ENCODE results near the gene SNX14.
"Not testable (repeated sequence)": the region's sequence is repeated elsewhere in the genome, so short reads cannot be mapped to it uniquely, and the experiment has no call there.

The SNX14 gene

DNA sequence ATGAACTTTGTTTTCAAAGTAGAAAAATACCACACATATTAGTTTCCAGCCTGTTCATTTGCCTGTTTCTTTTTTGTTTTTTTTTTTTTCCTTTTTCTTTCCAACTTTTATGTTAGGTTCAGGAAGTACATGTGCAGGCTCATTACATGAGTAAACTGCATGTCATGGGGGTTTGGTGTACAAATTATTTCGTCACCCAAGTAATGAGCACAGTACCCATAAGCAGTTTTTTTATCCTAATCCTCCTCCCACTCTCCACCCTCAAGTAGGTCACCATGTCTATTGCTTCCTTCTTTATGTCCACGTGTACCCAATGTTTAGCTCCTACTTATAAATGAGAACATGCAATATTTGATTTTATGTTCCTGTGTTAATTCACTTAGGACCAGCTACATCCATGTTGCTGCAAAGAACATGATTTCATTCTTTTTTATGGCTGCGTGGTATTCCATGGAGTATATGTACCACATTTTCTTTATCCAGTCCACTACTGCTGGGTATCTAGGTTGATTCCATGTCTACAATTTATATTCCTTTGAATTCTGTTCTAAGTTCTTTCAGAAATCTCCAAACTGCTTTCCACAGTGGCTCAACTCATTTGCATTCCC, 31.8 kb downstream of the SNX14 start:
- Histone ChIP-seq H3K4me1 (ENCODE audit: control insufficient read depth, insufficient read depth, low read length) (no peaks in the 10 kb centered on the region), H3K27me3 (ENCODE audit: control insufficient read depth in 1 of 2, insufficient read depth in 2 of 2, low read length in 2 of 2) (no peaks in the 10 kb centered on the region), H3K27ac (ENCODE audit: low read length) (no peak overlapping the region), H3K9me3 (ENCODE audit: control insufficient read depth in 2 of 2, low read length in 2 of 2) (no peaks in the 10 kb centered on the region), H3K9ac (ENCODE audit: low read length in 2 of 2) (no peak overlapping the region), H3K36me3 (ENCODE audit: control insufficient read depth in 2 of 2, insufficient read depth in 2 of 2, low read length in 2 of 2) (peaks cover 0 to 11% of the 10 kb centered on the region in 2 donors), H3K4me3 (ENCODE audit: low read length in 2 of 2) (no peak overlapping the region)

DNA sequence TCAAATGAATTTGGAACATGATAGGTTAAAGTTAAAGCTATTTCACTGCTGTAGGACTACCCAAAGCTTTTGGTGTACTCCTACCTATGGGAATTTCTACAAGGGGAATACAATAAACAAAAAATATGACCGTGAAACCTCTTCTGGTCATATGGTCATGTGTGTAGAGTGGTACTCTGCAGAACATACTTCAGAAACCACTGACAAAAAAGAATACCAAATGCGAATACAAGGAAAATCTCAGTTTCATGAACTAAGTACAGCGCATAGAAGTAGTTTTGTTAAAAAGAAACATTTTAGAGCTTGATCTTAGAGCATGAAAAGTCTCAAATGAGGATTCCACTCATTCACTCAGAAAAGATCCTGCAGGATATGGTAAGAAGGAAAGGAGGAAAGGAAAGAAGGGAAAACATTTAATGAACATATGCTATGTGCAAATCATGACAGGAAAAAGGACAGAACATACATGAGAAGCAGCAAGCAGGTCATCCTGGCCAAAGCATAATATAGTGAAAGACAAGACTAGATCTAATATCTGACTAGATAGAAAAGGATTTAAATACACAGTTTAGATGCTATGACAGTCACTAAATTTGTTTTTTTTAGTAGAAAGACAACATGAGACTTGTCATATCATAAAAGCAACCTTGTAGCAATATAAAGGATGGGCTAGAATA, 36.5 kb downstream of the SNX14 start:
- Histone ChIP-seq H3K27me3 (ENCODE audit: control insufficient read depth in 1 of 2, insufficient read depth in 2 of 2, low read length in 2 of 2) (no peaks in the 10 kb centered on the region), H3K9ac (ENCODE audit: low read length in 2 of 2) (no peak overlapping the region), H3K4me1 (ENCODE audit: control insufficient read depth, insufficient read depth, low read length) (no peaks in the 10 kb centered on the region), H3K36me3 (ENCODE audit: control insufficient read depth in 2 of 2, insufficient read depth in 2 of 2, low read length in 2 of 2) (peaks cover 7 to 10% of the 10 kb centered on the region in 2 donors), H3K4me3 (ENCODE audit: low read length in 2 of 2) (no peak overlapping the region), H3K27ac (ENCODE audit: low read length) (no peak overlapping the region), H3K9me3 (ENCODE audit: control insufficient read depth in 2 of 2, low read length in 2 of 2) (no peaks in the 10 kb centered on the region)

GRCh38 chr6:85552652-85553051, 41.0 kb downstream of the SNX14 start:
- Histone ChIP-seq H3K4me3 (ENCODE audit: low read length in 2 of 2) (no peak overlapping the region), H3K9me3 (ENCODE audit: control insufficient read depth in 2 of 2, low read length in 2 of 2) (no peaks in the 10 kb centered on the region), H3K4me1 (ENCODE audit: control insufficient read depth, insufficient read depth, low read length) (no peaks in the 10 kb centered on the region), H3K27ac (ENCODE audit: low read length) (no peak overlapping the region), H3K27me3 (ENCODE audit: control insufficient read depth in 1 of 2, insufficient read depth in 2 of 2, low read length in 2 of 2) (no peaks in the 10 kb centered on the region), H3K36me3 (ENCODE audit: control insufficient read depth in 2 of 2, insufficient read depth in 2 of 2, low read length in 2 of 2) (peaks cover 10% of the 10 kb centered on the region in 2 donors), H3K9ac (ENCODE audit: low read length in 2 of 2) (no peak overlapping the region)

DNA sequence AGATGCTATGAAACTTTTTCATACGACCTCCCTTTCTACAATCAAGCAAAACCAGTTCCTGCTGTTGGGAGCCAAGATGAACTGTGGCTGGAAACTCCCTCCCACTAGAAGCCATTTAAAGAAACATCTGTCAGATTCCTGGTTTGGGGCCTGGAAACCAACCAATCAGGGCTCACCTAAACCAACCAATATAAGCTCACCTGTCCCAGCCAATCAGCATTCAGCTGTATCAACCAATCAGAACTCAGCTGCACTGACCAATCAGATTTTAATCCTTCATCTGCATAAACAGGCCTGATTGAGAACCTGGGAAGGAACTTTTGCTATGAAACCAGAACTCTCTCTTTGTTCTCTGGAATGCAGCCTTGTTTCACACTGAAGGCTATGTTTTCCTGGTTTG, 42.4 kb downstream of the SNX14 start:
- no peaks in the 10 kb centered on the region for H3K9me3 ChIP-seq (ENCODE audit: control insufficient read depth in 2 of 2, low read length in 2 of 2)
- no peaks in the 10 kb centered on the region for H3K4me1 ChIP-seq (ENCODE audit: control insufficient read depth, insufficient read depth, low read length)
- H3K36me3 ChIP-seq (ENCODE audit: control insufficient read depth in 2 of 2, insufficient read depth in 2 of 2, low read length in 2 of 2), result peaks cover 7 to 10% of the 10 kb centered on the region in 2 donors
- H3K4me3 ChIP-seq (ENCODE audit: low read length in 2 of 2), result no peak overlapping the region
- H3K27ac ChIP-seq (ENCODE audit: low read length), result no peak overlapping the region
- no peak overlapping the region for H3K9ac ChIP-seq (ENCODE audit: low read length in 2 of 2)
- no peaks in the 10 kb centered on the region for H3K27me3 ChIP-seq (ENCODE audit: control insufficient read depth in 1 of 2, insufficient read depth in 2 of 2, low read length in 2 of 2)

DNA sequence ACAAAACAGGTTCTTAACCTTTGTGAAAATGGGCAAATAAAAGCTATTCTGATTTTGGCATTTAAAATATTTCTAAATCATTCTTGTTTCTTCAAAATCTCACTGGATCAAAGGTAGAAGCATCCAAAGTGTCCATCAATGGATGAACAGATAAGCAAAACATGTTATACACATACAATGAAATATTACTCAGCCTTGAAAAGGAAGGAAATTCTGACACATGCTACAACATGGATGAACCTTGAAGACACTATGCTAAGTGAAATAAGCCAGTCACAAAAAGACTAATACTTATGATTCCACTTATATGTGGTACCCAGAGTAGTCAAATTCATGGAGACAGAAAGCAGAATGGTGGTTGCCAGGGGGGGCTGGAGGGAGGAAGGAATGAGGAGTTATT, 45.9 kb downstream of the SNX14 start:
- Histone ChIP-seq H3K9me3 (ENCODE audit: control insufficient read depth in 2 of 2, low read length in 2 of 2) (no peaks in the 10 kb centered on the region), H3K36me3 (ENCODE audit: control insufficient read depth in 2 of 2, insufficient read depth in 2 of 2, low read length in 2 of 2) (peaks cover 3 to 7% of the 10 kb centered on the region in 2 donors), H3K4me1 (ENCODE audit: control insufficient read depth, insufficient read depth, low read length) (no peaks in the 10 kb centered on the region), H3K4me3 (ENCODE audit: low read length in 2 of 2) (no peak overlapping the region), H3K27ac (ENCODE audit: low read length) (no peak overlapping the region), H3K27me3 (ENCODE audit: control insufficient read depth in 1 of 2, insufficient read depth in 2 of 2, low read length in 2 of 2) (no peaks in the 10 kb centered on the region), H3K9ac (ENCODE audit: low read length in 2 of 2) (no peak overlapping the region)

DNA sequence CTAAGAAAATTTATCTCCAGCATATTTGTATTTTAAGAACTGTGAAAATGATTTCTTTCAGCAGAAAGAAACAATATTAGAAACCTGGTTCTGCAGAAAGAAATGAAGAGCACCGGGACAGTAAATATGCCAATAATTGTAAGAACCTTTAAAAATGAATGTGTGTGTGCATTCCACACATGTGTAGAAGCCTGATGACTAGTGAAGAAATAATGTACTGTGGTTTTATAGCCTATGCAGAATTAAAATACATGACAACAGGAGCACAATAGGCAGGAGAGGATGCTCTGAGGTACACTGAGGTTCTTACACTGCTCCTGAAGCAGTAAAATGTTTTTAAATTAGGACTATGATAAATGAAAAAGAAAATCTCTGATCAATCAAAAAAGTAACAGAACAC, 48.9 kb downstream of the SNX14 start:
- H3K9me3 ChIP-seq (ENCODE audit: control insufficient read depth in 2 of 2, low read length in 2 of 2), result no peaks in the 10 kb centered on the region
- peaks cover 3 to 7% of the 10 kb centered on the region in 2 donors for H3K36me3 ChIP-seq (ENCODE audit: control insufficient read depth in 2 of 2, insufficient read depth in 2 of 2, low read length in 2 of 2)
- no peak overlapping the region for H3K9ac ChIP-seq (ENCODE audit: low read length in 2 of 2)
- H3K27ac ChIP-seq (ENCODE audit: low read length), result no peak overlapping the region
- H3K4me1 ChIP-seq (ENCODE audit: control insufficient read depth, insufficient read depth, low read length), result no peaks in the 10 kb centered on the region
- no peaks in the 10 kb centered on the region for H3K27me3 ChIP-seq (ENCODE audit: control insufficient read depth in 1 of 2, insufficient read depth in 2 of 2, low read length in 2 of 2)
- H3K4me3 ChIP-seq (ENCODE audit: low read length in 2 of 2), result no peak overlapping the region

- Histone ChIP-seq H3K4me3 (ENCODE audit: low read length in 2 of 2) (no peak overlapping the region), H3K4me1 (ENCODE audit: control insufficient read depth, insufficient read depth, low read length) (no peaks in the 10 kb centered on the region), H3K9me3 (ENCODE audit: control insufficient read depth in 2 of 2, low read length in 2 of 2) (no peaks in the 10 kb centered on the region), H3K36me3 (ENCODE audit: control insufficient read depth in 2 of 2, insufficient read depth in 2 of 2, low read length in 2 of 2) (peaks cover 4 to 14% of the 10 kb centered on the region in 2 donors), H3K27ac (ENCODE audit: low read length) (no peak overlapping the region), H3K27me3 (ENCODE audit: control insufficient read depth in 1 of 2, insufficient read depth in 2 of 2, low read length in 2 of 2) (no peaks in the 10 kb centered on the region), H3K9ac (ENCODE audit: low read length in 2 of 2) (no peak overlapping the region)
Observed at GRCh38 chr6:85537055-85537494, 56.6 kb downstream of the SNX14 start.

- H3K36me3 ChIP-seq (ENCODE audit: control insufficient read depth in 2 of 2, insufficient read depth in 2 of 2, low read length in 2 of 2); H3K9me3 ChIP-seq (ENCODE audit: control insufficient read depth in 2 of 2, low read length in 2 of 2); H3K27me3 ChIP-seq (ENCODE audit: control insufficient read depth in 1 of 2, insufficient read depth in 2 of 2, low read length in 2 of 2); H3K9ac ChIP-seq (ENCODE audit: low read length in 2 of 2); H3K4me3 ChIP-seq (ENCODE audit: low read length in 2 of 2); H3K27ac ChIP-seq (ENCODE audit: low read length); H3K4me1 ChIP-seq (ENCODE audit: control insufficient read depth, insufficient read depth, low read length): not testable (repeated sequence)
Observed at GRCh38 chr6:85524281-85524680, 69.4 kb downstream of the SNX14 start.

- peaks cover 11 to 22% of the 10 kb centered on the region in 2 donors for H3K36me3 ChIP-seq (ENCODE audit: control insufficient read depth in 2 of 2, insufficient read depth in 2 of 2, low read length in 2 of 2)
- H3K4me3 ChIP-seq (ENCODE audit: low read length in 2 of 2), result no peak overlapping the region
Observed at GRCh38 chr6:85516168-85516567, 77.5 kb downstream of the SNX14 start.

GRCh38 chr6:85506441-85507093, 87.1 kb downstream of the SNX14 start:
- Histone ChIP-seq H3K4me1 (ENCODE audit: control insufficient read depth, insufficient read depth, low read length) (no peaks in the 10 kb centered on the region), H3K36me3 (ENCODE audit: control insufficient read depth in 2 of 2, insufficient read depth in 2 of 2, low read length in 2 of 2) (peaks cover 9 to 25% of the 10 kb centered on the region in 2 donors)

More at GRCh38 chr6:85516168-85516567, 77.5 kb downstream of the SNX14 start:
- H3K27ac ChIP-seq (ENCODE audit: low read length), result no peak overlapping the region
- no peaks in the 10 kb centered on the region for H3K9me3 ChIP-seq (ENCODE audit: control insufficient read depth in 2 of 2, low read length in 2 of 2)
- no peak overlapping the region for H3K9ac ChIP-seq (ENCODE audit: low read length in 2 of 2)
- no peaks in the 10 kb centered on the region for H3K4me1 ChIP-seq (ENCODE audit: control insufficient read depth, insufficient read depth, low read length)
- no peaks in the 10 kb centered on the region for H3K27me3 ChIP-seq (ENCODE audit: control insufficient read depth in 1 of 2, insufficient read depth in 2 of 2, low read length in 2 of 2)

More at GRCh38 chr6:85506441-85507093, 87.1 kb downstream of the SNX14 start:
- no peak overlapping the region for H3K27ac ChIP-seq (ENCODE audit: low read length)
- H3K9ac ChIP-seq (ENCODE audit: low read length in 2 of 2), result no peak overlapping the region
- no peak overlapping the region for H3K4me3 ChIP-seq (ENCODE audit: low read length in 2 of 2)
- H3K9me3 ChIP-seq (ENCODE audit: control insufficient read depth in 2 of 2, low read length in 2 of 2), result no peaks in the 10 kb centered on the region
- H3K27me3 ChIP-seq (ENCODE audit: control insufficient read depth in 1 of 2, insufficient read depth in 2 of 2, low read length in 2 of 2), result no peaks in the 10 kb centered on the region

Measured in stomach smooth muscle (tissue), 2 donors.